Epithelial cell of esophagus (primary cell): Measurements from ENCODE around the gene TMEM128.
"Not testable (repeated sequence)": the region's sequence is repeated elsewhere in the genome, so short reads cannot be mapped to it uniquely, and the experiment has no call there.

ENCODE experiments used
- DNase-seq: peaks from one replicate; pipeline ENCODE4 v3.0.0; 2010; ENCODE audit warnings: low read depth
- H3K4me3 ChIP-seq: 2 replicates; pipeline ENCODE4 v1.5.1; 2011; ENCODE audit warnings: mild to moderate bottlenecking, low read length, control low read depth
- CTCF ChIP-seq: IDR thresholded peaks from 2 replicates; pipeline ENCODE4 v1.5.1; 2011; ENCODE audit warnings: low read depth, mild to moderate bottlenecking, low read length, control low read depth, inconsistent platforms; ENCODE audit not compliant: insufficient read depth; ENCODE audit errors: missing control alignments

Gene TMEM128

GRCh38 chr4:4216648-4217047 is 31.4 kb downstream of the TMEM128 start:
- no peak overlapping the region for H3K4me3 ChIP-seq
- TF ChIP-seq CTCF = no peak
- DNase-seq = peak; percentile 57

- H3K4me3 ChIP-seq, DNase-seq: not testable (repeated sequence)
Measured at GRCh38 chr4:4213674-4214073, 34.3 kb downstream of the TMEM128 start.

DNA sequence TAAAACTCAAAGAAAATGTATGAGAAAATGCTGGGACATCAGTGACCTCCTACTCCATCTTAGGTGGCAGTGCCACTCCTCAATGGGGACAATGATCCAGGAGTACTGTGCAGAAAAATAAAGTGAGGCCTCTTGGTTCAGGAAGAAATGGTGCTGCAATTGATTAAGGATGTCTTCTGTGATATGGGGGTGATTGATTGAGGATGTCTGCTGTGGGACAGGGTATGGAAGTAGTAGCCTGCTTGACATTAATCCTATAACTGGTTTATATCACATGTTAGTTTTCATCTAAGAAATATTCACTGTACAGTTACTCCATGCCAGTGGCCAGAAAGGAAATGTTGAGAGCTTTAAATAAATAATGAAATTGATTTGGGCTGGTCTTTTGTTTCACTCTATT is 41.8 kb downstream of the TMEM128 start:
- no peak for TF ChIP-seq CTCF
- H3K4me3 ChIP-seq = no peak overlapping the region
- no peak for DNase-seq

- no peak for TF ChIP-seq CTCF
- DNase-seq = no peak
- H3K4me3 ChIP-seq = no peak overlapping the region
Measured at GRCh38 chr4:4204401-4204745, 43.6 kb downstream of the TMEM128 start.

DNA sequence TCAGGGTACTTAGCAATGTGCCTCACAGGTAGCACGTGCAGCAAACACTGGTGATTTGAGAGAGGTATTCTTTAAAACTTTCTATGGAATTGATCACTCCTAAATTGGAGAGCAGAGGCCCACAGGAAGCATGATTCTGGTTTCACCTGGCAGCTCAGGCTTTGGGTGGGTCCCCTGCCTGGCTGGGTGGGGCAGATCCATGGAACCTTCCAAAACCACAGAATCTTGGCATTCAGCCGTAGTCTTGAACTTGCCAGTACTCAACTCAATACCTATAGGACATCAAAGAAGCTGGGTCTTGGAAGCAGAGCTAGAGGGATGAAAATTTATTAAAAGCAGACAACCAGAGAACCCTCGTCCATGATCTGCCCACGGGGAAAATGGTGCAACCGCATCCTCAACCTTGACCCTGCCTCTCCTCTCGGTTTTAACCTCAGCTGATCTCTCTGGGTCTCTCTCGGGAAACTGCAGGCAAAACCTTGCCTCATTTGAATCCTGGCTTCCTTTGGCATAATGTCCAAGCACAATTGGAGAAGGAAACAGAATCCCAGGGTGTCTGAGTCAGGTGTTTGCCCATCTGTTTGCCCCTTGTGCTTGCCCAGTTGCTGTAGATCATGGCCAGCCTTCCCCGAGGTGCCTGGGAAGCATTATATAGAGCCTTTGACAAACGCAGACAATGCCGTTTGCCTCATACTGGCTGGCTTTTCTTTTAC is 44.2 kb downstream of the TMEM128 start:
- no peak for TF ChIP-seq CTCF
- no peak overlapping the region for H3K4me3 ChIP-seq
- DNase-seq = no peak

- no peak for DNase-seq
- H3K4me3 ChIP-seq = no peak overlapping the region
- TF ChIP-seq CTCF = no peak
Measured at GRCh38 chr4:4202510-4202909, 45.5 kb downstream of the TMEM128 start.

- no peak for TF ChIP-seq CTCF
- no peak for DNase-seq
- no peak overlapping the region for H3K4me3 ChIP-seq
Measured at GRCh38 chr4:4200624-4201023, 47.4 kb downstream of the TMEM128 start.
